SK-N-MC (cell line): ENCODE measurements around the gene CDH16.

Experiments used
- DNase-seq: peaks from one replicate; pipeline ENCODE4 v3.0.0-alpha.2; 2011; ENCODE audit warnings: low read depth, low spot score
- H3K27ac ChIP-seq: fragments of 200-600 bp; sonication (generic); 2 replicates; pipeline ENCODE4 v1.5.1; 2016; ENCODE audit warnings: mixed run types
- H3K36me3 ChIP-seq: fragments of 200-600 bp; sonication (generic); 2 replicates; pipeline ENCODE4 v1.6.1; 2017; ENCODE audit warnings: antibody characterized with exemption, low read length, mixed read lengths; ENCODE audit not compliant: insufficient read depth
- H3K4me3 ChIP-seq: fragments of 200-600 bp; sonication (generic); 2 replicates; pipeline ENCODE4 v1.5.1; 2016
- H3K9ac ChIP-seq: fragments of 200-600 bp; sonication (generic); 2 replicates; pipeline ENCODE4 v1.8.0; 2017; ENCODE audit warnings: mixed run types, mixed read lengths; ENCODE audit not compliant: insufficient read length
- H3K9me3 ChIP-seq: fragments of 200-600 bp; sonication (generic); 2 replicates; pipeline ENCODE4 v1.6.1; 2017; ENCODE audit warnings: low read depth, mild to moderate bottlenecking, antibody characterized with exemption, low read length, moderate library complexity, mixed read lengths
- EZH2 ChIP-seq: fragments of 200-600 bp; sonication (generic); IDR thresholded peaks from one replicate; pipeline ENCODE4 v1.6.1; 2017; ENCODE audit warnings: antibody characterized with exemption
- FOXP2 ChIP-seq: optimal IDR thresholded peaks from 2 replicates; pipeline ENCODE3; 2011; ENCODE audit warnings: mild to moderate bottlenecking, moderate library complexity; ENCODE audit not compliant: insufficient read depth; ENCODE audit errors: extremely low read length, control extremely low read depth
- POLR2AphosphoS5 ChIP-seq: IDR thresholded peaks from 2 replicates; pipeline ENCODE4 v1.6.1; 2012; ENCODE audit warnings: mild to moderate bottlenecking, low read depth, low read length, borderline replicate concordance

CDH16 gene

GRCh38 chr16:66889622-66890021 lies 29.1 kb downstream of the CDH16 start:
- no peak for DNase-seq
- Histone ChIP-seq H3K27ac (no peak overlapping the region), H3K9ac (no peak overlapping the region), H3K9me3 (no peaks in the 10 kb centered on the region), H3K36me3 (peaks cover 10% of the 10 kb centered on the region; the same call in 1 of the 2 replicates), H3K4me3 (no peak overlapping the region)
- TF ChIP-seq FOXP2 (no peak), POLR2AphosphoS5 (no peak), EZH2 (no peak)

- DNase-seq: no peak
- no peak for TF ChIP-seq EZH2
- TF ChIP-seq FOXP2: no peak
- TF ChIP-seq POLR2AphosphoS5: no peak
- Histone ChIP-seq H3K9ac (no peak overlapping the region), H3K4me3 (no peak overlapping the region), H3K36me3 (peaks cover 14% of the 10 kb centered on the region; the same call in 1 of the 2 replicates), H3K27ac (no peak overlapping the region), H3K9me3 (no peaks in the 10 kb centered on the region)
These were observed 29.8 kb downstream of the CDH16 start for GRCh38 chr16:66888647-66889615.

GRCh38 chr16:66886914-66887313 lies 31.8 kb downstream of the CDH16 start:
- Histone ChIP-seq H3K36me3 (peaks cover 14% of the 10 kb centered on the region; the same call in 1 of the 2 replicates), H3K4me3 (no peak overlapping the region), H3K9me3 (no peaks in the 10 kb centered on the region), H3K27ac (no peak overlapping the region), H3K9ac (no peak overlapping the region)
- TF ChIP-seq FOXP2 (no peak), POLR2AphosphoS5 (no peak), EZH2 (no peak)
- no peak for DNase-seq

GRCh38 chr16:66886321-66886720 lies 32.4 kb downstream of the CDH16 start:
- peaks cover 14% of the 10 kb centered on the region; the same call in 1 of the 2 replicates for H3K36me3 ChIP-seq
- no peak overlapping the region for H3K4me3 ChIP-seq
- H3K9ac ChIP-seq: no peak overlapping the region
- no peaks in the 10 kb centered on the region for H3K9me3 ChIP-seq
- DNase-seq: no peak
- no peak overlapping the region for H3K27ac ChIP-seq
- no peak for TF ChIP-seq POLR2AphosphoS5
- TF ChIP-seq EZH2: no peak
- TF ChIP-seq FOXP2: no peak

GRCh38 chr16:66885491-66885890 lies 33.2 kb downstream of the CDH16 start:
- no peak for TF ChIP-seq POLR2AphosphoS5
- no peak for TF ChIP-seq FOXP2
- TF ChIP-seq EZH2: no peak
- Histone ChIP-seq H3K9me3 (no peaks in the 10 kb centered on the region), H3K9ac (no peak overlapping the region), H3K36me3 (peaks cover 14% of the 10 kb centered on the region; the same call in 1 of the 2 replicates), H3K27ac (no peak overlapping the region), H3K4me3 (no peak overlapping the region)
- no peak for DNase-seq

- TF ChIP-seq POLR2AphosphoS5: no peak
- no peak for TF ChIP-seq EZH2
- no peak for TF ChIP-seq FOXP2
- peaks cover 14% of the 10 kb centered on the region; the same call in 1 of the 2 replicates for H3K36me3 ChIP-seq
These were observed 36.0 kb downstream of the CDH16 start for GRCh38 chr16:66882702-66883101.

GRCh38 chr16:66881964-66882508 lies 36.6 kb downstream of the CDH16 start:
- H3K36me3 ChIP-seq: peaks cover 14% of the 10 kb centered on the region; the same call in 1 of the 2 replicates
- TF ChIP-seq POLR2AphosphoS5: no peak
- TF ChIP-seq FOXP2: no peak
- no peak for TF ChIP-seq EZH2
- no peaks in the 10 kb centered on the region for H3K9me3 ChIP-seq
- no peak overlapping the region; the same call in 1 of the 2 replicates for H3K4me3 ChIP-seq
- H3K9ac ChIP-seq: no peak overlapping the region
- no peak for DNase-seq
- no peak overlapping the region for H3K27ac ChIP-seq

More at GRCh38 chr16:66882702-66883101, 36.0 kb downstream of the CDH16 start:
- H3K9me3 ChIP-seq: no peaks in the 10 kb centered on the region
- no peak for DNase-seq
- H3K27ac ChIP-seq: no peak overlapping the region
- H3K9ac ChIP-seq: no peak overlapping the region
- no peak overlapping the region for H3K4me3 ChIP-seq

- no peak for DNase-seq
- TF ChIP-seq EZH2: no peak
- no peak for TF ChIP-seq FOXP2
- TF ChIP-seq POLR2AphosphoS5: no peak
- Histone ChIP-seq H3K36me3 (peaks cover 14% of the 10 kb centered on the region; the same call in 1 of the 2 replicates), H3K9me3 (no peaks in the 10 kb centered on the region), H3K9ac (no peak overlapping the region), H3K27ac (no peak overlapping the region), H3K4me3 (peak overlapping the region; percentile 60)
These were observed 37.1 kb downstream of the CDH16 start for GRCh38 chr16:66881560-66881959.
